Testis (tissue), 3 donors: Measurements from ENCODE around the gene MCF2L. TPM values are rescaled to one million over a fixed set of nuclear protein-coding genes. Genes with fewer than 3 reads are reported as not detected.

Experiments used
- DNase-seq: peaks from one replicate; pipeline ENCODE4 v3.0.0-alpha.2; 2019
- H3K27ac ChIP-seq, 2 donors: fragments of 200-600 bp; sonication (generic); one replicate each; pipeline ENCODE4 v1.5.1; 2019
- H3K27me3 ChIP-seq: fragments of 200-600 bp; sonication (generic); one replicate; pipeline ENCODE4 v1.5.1; 2019
- H3K36me3 ChIP-seq: fragments of 200-600 bp; sonication (generic); one replicate; pipeline ENCODE4 v1.5.1; 2017; ENCODE audit warnings: low read depth; ENCODE audit errors: missing control alignments
- H3K4me1 ChIP-seq: fragments of 200-600 bp; sonication (generic); one replicate; pipeline ENCODE4 v1.5.1; 2019
- H3K4me3 ChIP-seq, 2 donors: fragments of 200-600 bp; sonication (generic); one replicate each; pipeline ENCODE4 v1.5.1; 2017 to 2019
- H3K9me3 ChIP-seq: fragments of 200-600 bp; sonication (generic); one replicate; pipeline ENCODE4 v1.5.1; 2017
- CTCF ChIP-seq, 3 experiments: fragments of 450-650 bp in 2 of 3; fragments of 200-600 bp in 1 of 3; sonication (generic) in 1 of 3; IDR thresholded peaks; one replicate each; pipeline ENCODE4 v1.5.1; 2016 to 2019; ENCODE audit warnings: antibody characterized with exemption in 3 of 3, mild to moderate bottlenecking in 2 of 3, moderate library complexity in 1 of 3
- POLR2A ChIP-seq: fragments of 450-650 bp; IDR thresholded peaks from one replicate; pipeline ENCODE4 v1.6.1; 2017; ENCODE audit warnings: antibody characterized with exemption, mild to moderate bottlenecking, moderate library complexity
- WGBS, 2 donors: methylation state at CpG; one replicate each; pipeline ENCODE4 v1.1.5; 2018; 5-methylcytosine and 5-hydroxymethylcytosine counted together
- intact Hi-C: fragments of 100-400 bp; cut with DNase I; formaldehyde crosslinking; loops from one replicate; pipeline ENCODE4 v1.15.1; 2023; ENCODE audit warnings: low total_unique reads
- polyA plus RNA-seq: library from polyadenylated mRNA; stranded (reverse); fragments of 350-450 nt; fragmentation: Illumina TruSeq; extraction: RNeasy Lipid Tissue Mini Kit (QIAGEN cat#74804); gene quantifications from one replicate; pipeline ENCODE4 v1.2.3, GENCODE V29; 2014; ENCODE audit warnings: low read depth, low replicate concordance; ENCODE audit not compliant: insufficient read depth
- total RNA-seq, 2 donors: library from RNA; depleted of rRNA; stranded (reverse); fragments of >200 nt; gene quantifications; one replicate each; pipeline ENCODE4 v1.2.3, GENCODE V29; 2016

Gene MCF2L
- total and polyA plus RNA-seq, 3 donors from 2014 or later: 5.0 to 17.6 (median 14.6) TPM

GRCh38 chr13:112943309-112944125, 25.5 kb upstream of the MCF2L start:
- intact Hi-C loops: loop anchor here (5.0 to 10.0 kb wide), 2 partner anchors 81 to 121 kb away; no protein-coding TSS in a partner anchor
- Histone ChIP-seq H3K27me3 (no peaks in the 10 kb centered on the region), H3K36me3 (no peaks in the 10 kb centered on the region), H3K4me3 (peak overlapping the region; percentile 56), H3K9me3 (no peaks in the 10 kb centered on the region), H3K4me1 (no peaks in the 10 kb centered on the region), H3K27ac (peak overlapping the region; percentile 56 to 57)
- DNase-seq: peak; percentile 54
- TF ChIP-seq CTCF (IDR thresholded peaks at IDR 0.05) (no peak), POLR2A (no peak)
- 2 to 6% methylated on average over 17 to 72 of the region's 81 CpGs for WGBS, 2 donors

GRCh38 chr13:112947796-112948195, 21.2 kb upstream of the MCF2L start:
- 81 to 85% methylated on average over 3 to 4 of the region's 4 CpGs for WGBS, 2 donors
- H3K27ac ChIP-seq: no peak overlapping the region
- H3K4me3 ChIP-seq: no peak overlapping the region
- no peaks in the 10 kb centered on the region for H3K36me3 ChIP-seq
- intact Hi-C loops: loop anchor here (10.0 kb wide), 1 partner anchor 77 kb away; no protein-coding TSS in a partner anchor
- no peak for TF ChIP-seq POLR2A
- no peak for TF ChIP-seq CTCF (IDR thresholded peaks at IDR 0.05)
- no peaks in the 10 kb centered on the region for H3K4me1 ChIP-seq
- no peaks in the 10 kb centered on the region for H3K27me3 ChIP-seq
- H3K9me3 ChIP-seq: no peaks in the 10 kb centered on the region
- DNase-seq: no peak

- Histone ChIP-seq H3K4me3 (no peak overlapping the region), H3K27me3 (no peaks in the 10 kb centered on the region), H3K36me3 (no peaks in the 10 kb centered on the region), H3K9me3 (no peaks in the 10 kb centered on the region), H3K27ac (no peak overlapping the region), H3K4me1 (no peaks in the 10 kb centered on the region)
- TF ChIP-seq POLR2A (no peak), CTCF (IDR thresholded peaks at IDR 0.05) (no peak)
- WGBS, 2 donors: 73 to 77% methylated on average over 9 of the region's 9 CpGs
- intact Hi-C loops: no loop called here
- no peak for DNase-seq
These were observed 17.2 kb upstream of the MCF2L start for GRCh38 chr13:112951674-112952371.

- DNase-seq: no peak
- TF ChIP-seq CTCF (IDR thresholded peaks at IDR 0.05): no peak
- TF ChIP-seq POLR2A: no peak
- intact Hi-C loops: no loop called here
These were observed 16.1 kb upstream of the MCF2L start for GRCh38 chr13:112952759-112953551.

More at GRCh38 chr13:112952759-112953551, 16.1 kb upstream of the MCF2L start:
- Histone ChIP-seq H3K9me3 (no peaks in the 10 kb centered on the region), H3K4me3 (no peak overlapping the region), H3K36me3 (no peaks in the 10 kb centered on the region), H3K4me1 (no peaks in the 10 kb centered on the region), H3K27me3 (no peaks in the 10 kb centered on the region), H3K27ac (no peak overlapping the region)
- WGBS, 2 donors: 76 to 79% methylated on average over 17 of the region's 17 CpGs
